H9 (cell line): Measurements from ENCODE around the gene INTS3. TPM values are rescaled to one million over a fixed set of nuclear protein-coding genes. Genes with fewer than 3 reads are reported as not detected.

Source experiments
- DNase-seq: peaks from one replicate; pipeline ENCODE4 v3.0.0-alpha.2; 2017
- H2AFZ ChIP-seq: one replicate; pipeline ENCODE4 v1.6.1; 2013; ENCODE audit warnings: mild to moderate bottlenecking, low read length, control low read depth, moderate library complexity
- H2AK5ac ChIP-seq: 2 replicates; pipeline ENCODE4 v1.6.1; 2013; ENCODE audit warnings: low read length, control low read depth, mixed read lengths; ENCODE audit not compliant: insufficient read length
- H2BK120ac ChIP-seq: one replicate; pipeline ENCODE4 v1.6.1; 2013; ENCODE audit warnings: low read depth, mild to moderate bottlenecking, low read length, control low read depth, inconsistent platforms; ENCODE audit not compliant: poor library complexity, severe bottlenecking
- H2BK12ac ChIP-seq: 2 replicates; pipeline ENCODE4 v1.6.1; 2013; ENCODE audit warnings: low read length, control low read depth, mixed read lengths, low read depth; ENCODE audit not compliant: insufficient read length
- H2BK15ac ChIP-seq: 2 replicates; pipeline ENCODE4 v1.6.1; 2013; ENCODE audit warnings: low read depth, low read length, control low read depth
- H2BK20ac ChIP-seq: one replicate; pipeline ENCODE4 v1.6.1; 2013; ENCODE audit warnings: low read depth, mild to moderate bottlenecking, low read length, control low read depth, inconsistent platforms; ENCODE audit not compliant: poor library complexity, severe bottlenecking
- H2BK5ac ChIP-seq: 2 replicates; pipeline ENCODE4 v1.6.1; 2013; ENCODE audit warnings: low read length, control low read depth, mixed read lengths; ENCODE audit not compliant: insufficient read length
- H3K14ac ChIP-seq: 2 replicates; pipeline ENCODE4 v1.6.1; 2013; ENCODE audit warnings: low read length, control low read depth; ENCODE audit not compliant: insufficient read depth
- H3K18ac ChIP-seq: 2 replicates; pipeline ENCODE4 v1.6.1; 2013; ENCODE audit warnings: low read depth, mild to moderate bottlenecking, mixed read lengths, low read length, control low read depth; ENCODE audit not compliant: insufficient read length
- H3K23ac ChIP-seq: 2 replicates; pipeline ENCODE4 v1.6.1; 2013; ENCODE audit warnings: low read length, control low read depth, mixed read lengths, low read depth; ENCODE audit not compliant: insufficient read length
- H3K23me2 ChIP-seq: 2 replicates; pipeline ENCODE4 v1.6.1; 2013; ENCODE audit warnings: low read depth, mild to moderate bottlenecking, mixed read lengths, low read length, control low read depth; ENCODE audit not compliant: insufficient read length, poor library complexity, severe bottlenecking
- H3K27ac ChIP-seq: 2 replicates; pipeline ENCODE4 v1.5.1; 2013; ENCODE audit warnings: low read length, control low read depth, mixed read lengths, low read depth; ENCODE audit not compliant: insufficient read length
- H3K27me3 ChIP-seq: 2 replicates; pipeline ENCODE4 v1.6.1; 2013; ENCODE audit warnings: low read length, control low read depth, inconsistent platforms; ENCODE audit not compliant: insufficient read depth
- H3K4ac ChIP-seq: 2 replicates; pipeline ENCODE4 v1.6.1; 2013; ENCODE audit warnings: low read depth, mild to moderate bottlenecking, control low read depth, inconsistent platforms, low read length, moderate library complexity
- H3K4me1 ChIP-seq: 2 replicates; pipeline ENCODE4 v1.6.1; 2013; ENCODE audit warnings: low read length, control low read depth, inconsistent platforms; ENCODE audit not compliant: insufficient read depth
- H3K4me2 ChIP-seq: 2 replicates; pipeline ENCODE4 v1.6.1; 2013; ENCODE audit warnings: low read length, control low read depth, mixed read lengths; ENCODE audit not compliant: insufficient read length, insufficient read depth
- H3K56ac ChIP-seq: 2 replicates; pipeline ENCODE4 v1.6.1; 2013; ENCODE audit warnings: low read depth, mild to moderate bottlenecking, mixed read lengths, low read length, control low read depth; ENCODE audit not compliant: insufficient read length
- H3K79me1 ChIP-seq: 2 replicates; pipeline ENCODE4 v1.6.1; 2013; ENCODE audit warnings: low read depth, mild to moderate bottlenecking, moderate library complexity, low read length, control low read depth, inconsistent platforms; ENCODE audit not compliant: insufficient read depth, poor library complexity, severe bottlenecking
- H3K79me2 ChIP-seq: 2 replicates; pipeline ENCODE4 v1.6.1; 2013; ENCODE audit warnings: low read length, control low read depth, inconsistent platforms; ENCODE audit not compliant: insufficient read depth
- H3K9ac ChIP-seq: 2 replicates; pipeline ENCODE4 v1.6.1; 2013; ENCODE audit warnings: low read length, control low read depth, mixed read lengths; ENCODE audit not compliant: insufficient read length; ENCODE audit errors: extremely low read depth
- H3K9me3 ChIP-seq: one replicate; pipeline ENCODE4 v1.6.1; 2013; ENCODE audit warnings: low read depth, low read length, inconsistent platforms; ENCODE audit not compliant: control insufficient read depth
- H3T11ph ChIP-seq: one replicate; pipeline ENCODE4 v1.6.1; 2013; ENCODE audit warnings: mild to moderate bottlenecking, low read length, control low read depth, inconsistent platforms
- H4K20me1 ChIP-seq: one replicate; pipeline ENCODE4 v1.6.1; 2013; ENCODE audit not compliant: control insufficient read depth, insufficient read length, insufficient read depth
- H4K5ac ChIP-seq: 2 replicates; pipeline ENCODE4 v1.6.1; 2013; ENCODE audit warnings: low read depth, mild to moderate bottlenecking, mixed read lengths, low read length, control low read depth; ENCODE audit not compliant: insufficient read length
- H4K8ac ChIP-seq: replicated peaks from 2 replicates; pipeline ENCODE4 v1.6.1; 2013; ENCODE audit warnings: low read length, control low read depth, mixed read lengths, low read depth; ENCODE audit not compliant: insufficient read length
- H4K91ac ChIP-seq: 2 replicates; pipeline ENCODE4 v1.6.1; 2013; ENCODE audit warnings: low read depth, mild to moderate bottlenecking, moderate library complexity, mixed read lengths, low read length, control low read depth; ENCODE audit not compliant: insufficient read length
- H3K27ac Mint-ChIP-seq, 3 experiments: 2 replicates in 2 of 3; 3 replicates in 1 of 3; pipeline ENCODE4 v1.8.0; 2020 to 2021; ENCODE audit warnings: mixed read lengths in 3 of 3, mild to moderate bottlenecking in 1 of 3, moderate library complexity in 1 of 3
- H3K27me3 Mint-ChIP-seq: 2 replicates; pipeline ENCODE4 v1.8.0; 2021; ENCODE audit warnings: low read depth, mild to moderate bottlenecking, moderate library complexity, mixed read lengths
- H3K36me3 Mint-ChIP-seq, 3 experiments: 2 replicates in 2 of 3; 3 replicates in 1 of 3; pipeline ENCODE4 v1.8.0; 2020 to 2021; ENCODE audit warnings: low read depth in 3 of 3, mixed read lengths in 3 of 3; ENCODE audit not compliant: insufficient read depth in 1 of 3
- H3K4me1 Mint-ChIP-seq, 2 experiments: 2 replicates each; pipeline ENCODE4 v1.8.0; 2020; ENCODE audit warnings: mixed read lengths in 2 of 2
- H3K4me3 Mint-ChIP-seq, 2 experiments: 2 replicates in 1 of 2; 3 replicates in 1 of 2; pipeline ENCODE4 v1.8.0; 2020 to 2021; ENCODE audit warnings: mild to moderate bottlenecking in 2 of 2, mixed read lengths in 2 of 2, moderate library complexity in 1 of 2
- H3K9me3 Mint-ChIP-seq, 2 experiments: 2 replicates in 1 of 2; 3 replicates in 1 of 2; pipeline ENCODE4 v1.8.0; 2020; ENCODE audit warnings: mild to moderate bottlenecking in 2 of 2, mixed read lengths in 2 of 2, moderate library complexity in 1 of 2
- WGBS: extraction: QIAGEN DNeasy Blood & Tissue Kit; methylation state at CpG from one replicate; pipeline ENCODE4 v1.1.7; 2013; ENCODE audit warnings: missing lambda C conversion rate, low lambda C conversion rate, mixed read lengths; ENCODE audit not compliant: insufficient read length; ENCODE audit errors: extremely low coverage; 5-methylcytosine and 5-hydroxymethylcytosine counted together
- total RNA-seq: library from RNA; stranded (reverse); gene quantifications from 2 replicates; pipeline ENCODE4 v1.2.1, GENCODE V29; 2021
- TF ChIP-seq, protein P1 (sequence below): fragments of 200-600 bp; sonication (generic); conservative IDR thresholded peaks from 3 replicates; pipeline ENCODE4 v1.8.0; 2021; ENCODE audit warnings: antibody characterized with exemption, mild to moderate bottlenecking

Gene INTS3
- total RNA-seq, 1 experiment from 2014 or later: 67.1 TPM

DNA sequence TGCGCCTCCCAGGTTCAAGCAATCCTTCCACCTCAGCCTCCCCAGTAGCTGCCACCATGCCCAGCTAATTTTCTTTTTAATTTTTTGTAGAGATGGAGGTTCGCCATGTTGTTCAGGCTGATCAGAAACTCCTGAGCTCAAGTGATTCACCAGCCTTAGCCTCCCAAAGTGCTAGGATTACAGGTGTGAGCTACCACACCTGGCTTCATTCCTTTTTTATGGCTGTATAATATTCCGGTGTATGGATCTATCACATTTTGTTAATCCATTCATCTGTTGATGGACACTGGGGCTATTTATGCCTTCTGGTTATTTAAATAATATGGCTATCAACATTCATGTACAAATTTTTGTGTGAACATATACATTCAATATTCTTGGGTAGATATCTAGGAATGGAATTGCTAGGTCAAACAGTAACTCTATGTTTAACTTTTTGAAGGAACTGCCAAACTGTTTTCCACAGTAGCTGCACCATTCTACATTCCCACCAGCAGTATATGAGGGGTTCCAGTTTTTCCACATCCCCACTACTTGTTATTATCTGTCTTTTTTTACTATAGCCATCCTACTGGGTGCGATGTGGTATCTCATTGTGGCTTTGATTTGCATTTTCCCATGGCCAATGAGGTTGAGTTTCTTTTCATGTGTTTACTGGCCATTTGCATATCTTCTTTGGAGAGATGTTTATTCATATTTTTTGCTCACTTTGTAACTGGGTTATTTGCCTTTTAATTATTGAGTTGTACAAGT is 58.4 kb downstream of the INTS3 start:
- H3K27me3 ChIP-seq: no peaks in the 10 kb centered on the region
- H3K56ac ChIP-seq: no peak overlapping the region
- H2BK15ac ChIP-seq: no peak overlapping the region
- H3K23ac ChIP-seq: no peak overlapping the region
- Mint-ChIP-seq H3K4me3 (no peak overlapping the region), H3K27me3 (peaks cover 2% of the 10 kb centered on the region), H3K9me3 (0 out of 5 replicates have a peak, but pooled peaks cover 0 to 5% of the 10 kb centered on the region in 2 experiments), H3K27ac (no peak overlapping the region), H3K4me1 (peaks cover 12 to 15% of the 10 kb centered on the region in 2 experiments), H3K36me3 (no peaks in the 10 kb centered on the region)
- H4K8ac ChIP-seq: no peak overlapping the region
- no peaks in the 10 kb centered on the region for H3K23me2 ChIP-seq
- no peak overlapping the region for H2BK20ac ChIP-seq
- no CpG with 5 or more reads among the region's 4 CpGs for WGBS
- H2AK5ac ChIP-seq: no peak overlapping the region
- H4K20me1 ChIP-seq: no peaks in the 10 kb centered on the region
- H3K27ac ChIP-seq: no peak overlapping the region
- no peak overlapping the region for H4K5ac ChIP-seq
- DNase-seq: no peak
- H2AFZ ChIP-seq: no peak overlapping the region
- no peak overlapping the region for H3T11ph ChIP-seq
- H3K4me2 ChIP-seq: no peak overlapping the region
- TF ChIP-seq, protein P1, sequence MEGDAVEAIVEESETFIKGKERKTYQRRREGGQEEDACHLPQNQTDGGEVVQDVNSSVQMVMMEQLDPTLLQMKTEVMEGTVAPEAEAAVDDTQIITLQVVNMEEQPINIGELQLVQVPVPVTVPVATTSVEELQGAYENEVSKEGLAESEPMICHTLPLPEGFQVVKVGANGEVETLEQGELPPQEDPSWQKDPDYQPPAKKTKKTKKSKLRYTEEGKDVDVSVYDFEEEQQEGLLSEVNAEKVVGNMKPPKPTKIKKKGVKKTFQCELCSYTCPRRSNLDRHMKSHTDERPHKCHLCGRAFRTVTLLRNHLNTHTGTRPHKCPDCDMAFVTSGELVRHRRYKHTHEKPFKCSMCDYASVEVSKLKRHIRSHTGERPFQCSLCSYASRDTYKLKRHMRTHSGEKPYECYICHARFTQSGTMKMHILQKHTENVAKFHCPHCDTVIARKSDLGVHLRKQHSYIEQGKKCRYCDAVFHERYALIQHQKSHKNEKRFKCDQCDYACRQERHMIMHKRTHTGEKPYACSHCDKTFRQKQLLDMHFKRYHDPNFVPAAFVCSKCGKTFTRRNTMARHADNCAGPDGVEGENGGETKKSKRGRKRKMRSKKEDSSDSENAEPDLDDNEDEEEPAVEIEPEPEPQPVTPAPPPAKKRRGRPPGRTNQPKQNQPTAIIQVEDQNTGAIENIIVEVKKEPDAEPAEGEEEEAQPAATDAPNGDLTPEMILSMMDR: no peak
- no peak overlapping the region for H2BK12ac ChIP-seq
- H2BK120ac ChIP-seq: no peak overlapping the region
- H3K4ac ChIP-seq: no peak overlapping the region
- H3K14ac ChIP-seq: no peak overlapping the region
- no peaks in the 10 kb centered on the region for H3K79me2 ChIP-seq
- no peaks in the 10 kb centered on the region for H3K9me3 ChIP-seq
- no peak overlapping the region for H4K91ac ChIP-seq
- H3K18ac ChIP-seq: no peak overlapping the region
- no peaks in the 10 kb centered on the region for H3K79me1 ChIP-seq
- H2BK5ac ChIP-seq: no peak overlapping the region
- no peak overlapping the region for H3K9ac ChIP-seq
- no peaks in the 10 kb centered on the region for H3K4me1 ChIP-seq
